ENCODE data around the gene KCNQ1. TPM values are rescaled to one million over a fixed set of nuclear protein-coding genes. Genes with fewer than 3 reads are reported as not detected.

KCNQ1 gene
- total and polyA plus RNA-seq, 2 of the 13 experiments (the other 11 are each of a cell fraction or from before 2014, with no cell fraction given): 0.02 to 0.08 TPM

- no peak for TF ChIP-seq ZNF354B (CRISPR knock-in tag; IDR thresholded peaks at IDR 0.05)
- peak; percentile 88; the same call in 1 of the 2 replicates for TF ChIP-seq ZMAT3 (CRISPR knock-in tag; conservative IDR thresholded peaks at IDR 0.05)
- TF ChIP-seq ZNF747 (CRISPR knock-in tag; IDR thresholded peaks at IDR 0.05; ENCODE audit: borderline replicate concordance): no peak
- no peak for TF ChIP-seq DNMT3B (CRISPR knock-in tag; conservative IDR thresholded peaks at IDR 0.05)
- no peak for TF ChIP-seq IRF1 (CRISPR knock-in tag; IDR thresholded peaks at IDR 0.05; ENCODE audit: low read depth)
- peak; percentile 65; the same call in 1 of the 2 replicates for TF ChIP-seq ZNF788 (CRISPR knock-in tag; IDR thresholded peaks at IDR 0.05; ENCODE audit: borderline replicate concordance)
- TF ChIP-seq ZNF780A (CRISPR knock-in tag; IDR thresholded peaks at IDR 0.05): no peak
- TF ChIP-seq ZNF562 (CRISPR knock-in tag; IDR thresholded peaks at IDR 0.05; ENCODE audit: borderline replicate concordance): no peak
- no peak for TF ChIP-seq TRIM22 (IDR thresholded peaks at IDR 0.05)
- no peak for TF ChIP-seq ISX (CRISPR knock-in tag; conservative IDR thresholded peaks at IDR 0.05)
- TF ChIP-seq ZNF660 (CRISPR knock-in tag; IDR thresholded peaks at IDR 0.05; ENCODE audit: borderline replicate concordance, low read depth): no peak
- TF ChIP-seq HDAC2 (CRISPR knock-in tag; IDR thresholded peaks at IDR 0.05): peak; percentile 74
- no peak for TF ChIP-seq DR1 (CRISPR knock-in tag; IDR thresholded peaks at IDR 0.05)
- TF ChIP-seq ZNF329 (CRISPR knock-in tag; IDR thresholded peaks at IDR 0.05; ENCODE audit: low read depth): no peak
- TF ChIP-seq ZNF570 (CRISPR knock-in tag; IDR thresholded peaks at IDR 0.05; ENCODE audit: borderline replicate concordance): no peak
- no peak for TF ChIP-seq ZNF235 (CRISPR knock-in tag; IDR thresholded peaks at IDR 0.05; ENCODE audit: borderline replicate concordance)
- TF ChIP-seq ATF4 (CRISPR knock-in tag; IDR thresholded peaks at IDR 0.05): no peak
- TF ChIP-seq RFX5 (IDR thresholded peaks at IDR 0.05; ENCODE audit: low read depth, low read length): no peak
- TF ChIP-seq SAFB2 (CRISPR knock-in tag; IDR thresholded peaks at IDR 0.05; ENCODE audit: borderline replicate concordance, low read depth): no peak
- peak; percentile 41; the same call in 1 of the 2 replicates for TF ChIP-seq ZBTB20 (CRISPR knock-in tag; IDR thresholded peaks at IDR 0.05; ENCODE audit: borderline replicate concordance, low read depth)
- TF ChIP-seq KLF11 (CRISPR knock-in tag; IDR thresholded peaks at IDR 0.05): no peak
- TF ChIP-seq ARNT2 (CRISPR knock-in tag; IDR thresholded peaks at IDR 0.05; ENCODE audit: low read depth): peak; percentile 62
- TF ChIP-seq KLF13 (CRISPR knock-in tag; IDR thresholded peaks at IDR 0.05): no peak
- TF ChIP-seq GLMP (CRISPR knock-in tag; IDR thresholded peaks at IDR 0.05; ENCODE audit: borderline replicate concordance): no peak
- no peak for TF ChIP-seq CERS6 (CRISPR knock-in tag; IDR thresholded peaks at IDR 0.05)
These were observed 35.0 kb upstream of the KCNQ1 start (continued) for GRCh38 chr11:2409611-2410468.

Measured in HepG2 (cell line).